IPS-20b (cell line): ENCODE results near the gene BCL2L2.
"Not testable (repeated sequence)": the region's sequence is repeated elsewhere in the genome, so short reads cannot be mapped to it uniquely, and the experiment has no call there.

Experiments used
- H3K27ac ChIP-seq: one replicate; pipeline ENCODE4 v1.5.1; 2013; ENCODE audit warnings: low read length
- H3K27me3 ChIP-seq: 2 replicates; pipeline ENCODE4 v1.6.1; 2013; ENCODE audit warnings: mild to moderate bottlenecking, low read length, inconsistent platforms; ENCODE audit not compliant: insufficient read depth
- H3K36me3 ChIP-seq: 2 replicates; pipeline ENCODE4 v1.6.1; 2013; ENCODE audit warnings: low read depth, mild to moderate bottlenecking, inconsistent platforms, low read length, moderate library complexity; ENCODE audit not compliant: insufficient read depth
- H3K4me1 ChIP-seq: 2 replicates; pipeline ENCODE4 v1.6.1; 2013; ENCODE audit warnings: mild to moderate bottlenecking, control low read depth, inconsistent platforms, low read length, moderate library complexity; ENCODE audit not compliant: insufficient read depth
- H3K4me3 ChIP-seq: 2 replicates; pipeline ENCODE4 v1.5.1; 2013; ENCODE audit warnings: mild to moderate bottlenecking, low read length, inconsistent platforms
- H3K9ac ChIP-seq: 2 replicates; pipeline ENCODE4 v1.6.1; 2013; ENCODE audit warnings: low read depth, mild to moderate bottlenecking, inconsistent platforms, low read length, moderate library complexity
- H3K9me3 ChIP-seq: 2 replicates; pipeline ENCODE4 v1.6.1; 2013; ENCODE audit warnings: mild to moderate bottlenecking, low read depth, low read length, inconsistent platforms; ENCODE audit not compliant: insufficient read depth

BCL2L2 gene

GRCh38 chr14:23320584-23321571 is 14.2 kb downstream of the BCL2L2 start, which contains the start of gene PABPN1:
Gene PABPN1 (plus strand): TSS chr14:23321457. CDS start chr14:23321470, 13 bp downstream.
- Histone ChIP-seq H3K4me3 (peak within 1 kb of the TSS; percentile 97), H3K36me3 (peaks cover 40% of the 10 kb centered on the region), H3K9ac (peak within 1 kb of the TSS; percentile 99), H3K4me1 (peaks cover 9% of the 10 kb centered on the region; the same call in 1 of the 2 replicates), H3K27ac (peak within 1 kb of the TSS; percentile 96), H3K27me3 (no peaks in the 10 kb centered on the region), H3K9me3 (no peaks in the 10 kb centered on the region)

GRCh38 chr14:23321572-23322547 is 15.2 kb downstream of the BCL2L2 start:
- no peaks in the 10 kb centered on the region for H3K27me3 ChIP-seq
- H3K9me3 ChIP-seq = no peaks in the 10 kb centered on the region
- peak overlapping the region; percentile 96 for H3K27ac ChIP-seq
- H3K4me3 ChIP-seq = peak overlapping the region; percentile 97
- peak overlapping the region; percentile 99 for H3K9ac ChIP-seq
- H3K4me1 ChIP-seq = peaks cover 9% of the 10 kb centered on the region; the same call in 1 of the 2 replicates
- H3K36me3 ChIP-seq = peaks cover 45% of the 10 kb centered on the region

- peaks cover 9% of the 10 kb centered on the region; the same call in 1 of the 2 replicates for H3K4me1 ChIP-seq
- peak overlapping the region; percentile 96 for H3K27ac ChIP-seq
- peak overlapping the region; percentile 99 for H3K9ac ChIP-seq
- no peaks in the 10 kb centered on the region for H3K27me3 ChIP-seq
- peak overlapping the region; percentile 97 for H3K4me3 ChIP-seq
- no peaks in the 10 kb centered on the region for H3K9me3 ChIP-seq
- peaks cover 45% of the 10 kb centered on the region for H3K36me3 ChIP-seq
These were observed 16.2 kb downstream of the BCL2L2 start for GRCh38 chr14:23322568-23323517.

- no peaks in the 10 kb centered on the region for H3K9me3 ChIP-seq
- peaks cover 45% of the 10 kb centered on the region for H3K36me3 ChIP-seq
- H3K27ac ChIP-seq = no peak overlapping the region
- H3K27me3 ChIP-seq = no peaks in the 10 kb centered on the region
- peaks cover 9% of the 10 kb centered on the region; the same call in 1 of the 2 replicates for H3K4me1 ChIP-seq
- no peak overlapping the region for H3K4me3 ChIP-seq
- no peak overlapping the region for H3K9ac ChIP-seq
These were observed 17.3 kb downstream of the BCL2L2 start for GRCh38 chr14:23323838-23324454.

GRCh38 chr14:23324455-23324846 is 17.8 kb downstream of the BCL2L2 start:
- no peak overlapping the region for H3K4me3 ChIP-seq
- no peak overlapping the region for H3K9ac ChIP-seq
- peaks cover 45% of the 10 kb centered on the region for H3K36me3 ChIP-seq
- no peak overlapping the region for H3K27ac ChIP-seq
- H3K9me3 ChIP-seq = no peaks in the 10 kb centered on the region
- peaks cover 9% of the 10 kb centered on the region; the same call in 1 of the 2 replicates for H3K4me1 ChIP-seq
- no peaks in the 10 kb centered on the region for H3K27me3 ChIP-seq

- no peak overlapping the region for H3K4me3 ChIP-seq
- peaks cover 9% of the 10 kb centered on the region; the same call in 1 of the 2 replicates for H3K4me1 ChIP-seq
- no peaks in the 10 kb centered on the region for H3K9me3 ChIP-seq
- H3K36me3 ChIP-seq = peaks cover 45% of the 10 kb centered on the region
- no peaks in the 10 kb centered on the region for H3K27me3 ChIP-seq
- H3K27ac ChIP-seq = no peak overlapping the region
- no peak overlapping the region for H3K9ac ChIP-seq
These were observed 18.4 kb downstream of the BCL2L2 start for GRCh38 chr14:23324993-23325392.

- H3K4me3 ChIP-seq, H3K9me3 ChIP-seq, H3K4me1 ChIP-seq, H3K27me3 ChIP-seq, H3K27ac ChIP-seq, H3K9ac ChIP-seq: not testable (repeated sequence)
- H3K36me3 ChIP-seq = peaks cover 45% of the 10 kb centered on the region
These were observed 19.1 kb downstream of the BCL2L2 start for GRCh38 chr14:23325746-23326145.

- peaks cover 45% of the 10 kb centered on the region for H3K36me3 ChIP-seq
- H3K4me1 ChIP-seq = peaks cover 7% of the 10 kb centered on the region; the same call in 1 of the 2 replicates
- H3K27me3 ChIP-seq = no peaks in the 10 kb centered on the region
- no peak overlapping the region for H3K9ac ChIP-seq
- H3K27ac ChIP-seq = no peak overlapping the region
- no peaks in the 10 kb centered on the region for H3K9me3 ChIP-seq
- H3K4me3 ChIP-seq = no peak overlapping the region
These were observed 20.1 kb downstream of the BCL2L2 start for GRCh38 chr14:23326491-23327332.

GRCh38 chr14:23327947-23328744 is 21.5 kb downstream of the BCL2L2 start:
- H3K27me3 ChIP-seq = no peaks in the 10 kb centered on the region
- no peak overlapping the region for H3K9ac ChIP-seq
- peaks cover 32% of the 10 kb centered on the region for H3K36me3 ChIP-seq
- no peak overlapping the region for H3K4me3 ChIP-seq
- no peaks in the 10 kb centered on the region for H3K9me3 ChIP-seq
- no peak overlapping the region for H3K27ac ChIP-seq
- peaks cover 1% of the 10 kb centered on the region; the same call in 1 of the 2 replicates for H3K4me1 ChIP-seq
